BLaER1 (cell line): Measurements from ENCODE around the gene ARHGAP27.
A peak's percentile ranks its signal among the peaks of the same experiment; 100 is the strongest.

Experiments
- H3K27ac ChIP-seq: shearing (Covaris generic); formaldehyde crosslinking; 2 replicates; pipeline ENCODE4 v1.8.1; 2022
- H3K27me3 ChIP-seq: shearing (Covaris generic); formaldehyde crosslinking; 2 replicates; pipeline ENCODE4 v1.8.1; 2022
- H3K36me3 ChIP-seq: shearing (Covaris generic); formaldehyde crosslinking; 2 replicates; pipeline ENCODE4 v1.8.1; 2022
- H3K4me1 ChIP-seq: shearing (Covaris generic); formaldehyde crosslinking; 2 replicates; pipeline ENCODE4 v1.8.1; 2022
- H3K4me2 ChIP-seq: shearing (Covaris generic); formaldehyde crosslinking; 2 replicates; pipeline ENCODE4 v1.8.1; 2022
- H3K4me3 ChIP-seq: shearing (Covaris generic); formaldehyde crosslinking; 2 replicates; pipeline ENCODE4 v1.8.1; 2022
- H3K9ac ChIP-seq: shearing (Covaris generic); formaldehyde crosslinking; 2 replicates; pipeline ENCODE4 v1.8.1; 2022
- H3K9me3 ChIP-seq: shearing (Covaris generic); formaldehyde crosslinking; 2 replicates; pipeline ENCODE4 v1.8.1; 2022
- H4K20me1 ChIP-seq: shearing (Covaris generic); formaldehyde crosslinking; 2 replicates; pipeline ENCODE4 v1.8.1; 2022
- Cebpa-rat ChIP-seq: shearing (Covaris generic); IDR thresholded peaks from 2 replicates; pipeline ENCODE4 v1.8.1; 2022

The ARHGAP27 gene

GRCh38 chr17:45393411-45393810, 39.3 kb downstream of the ARHGAP27 start:
- Histone ChIP-seq H3K4me1 (peaks cover 51% of the 10 kb centered on the region), H4K20me1 (peaks cover 10% of the 10 kb centered on the region), H3K9me3 (no peaks in the 10 kb centered on the region), H3K27me3 (no peaks in the 10 kb centered on the region), H3K36me3 (peaks cover 49% of the 10 kb centered on the region), H3K4me3 (no peak overlapping the region), H3K4me2 (no peak overlapping the region), H3K27ac (no peak overlapping the region), H3K9ac (no peak overlapping the region)
- TF ChIP-seq Cebpa-rat: no peak

GRCh38 chr17:45391918-45392317, 40.8 kb downstream of the ARHGAP27 start:
- no peaks in the 10 kb centered on the region for H3K27me3 ChIP-seq
- peaks cover 34% of the 10 kb centered on the region for H3K36me3 ChIP-seq
- no peak for TF ChIP-seq Cebpa-rat
- peak overlapping the region; percentile 60 for H3K4me2 ChIP-seq
- H3K4me1 ChIP-seq: peaks cover 53% of the 10 kb centered on the region
- peak overlapping the region; percentile 18; the same call in 1 of the 2 replicates for H3K9ac ChIP-seq
- H3K9me3 ChIP-seq: no peaks in the 10 kb centered on the region
- H4K20me1 ChIP-seq: peaks cover 10% of the 10 kb centered on the region
- no peak overlapping the region for H3K4me3 ChIP-seq
- H3K27ac ChIP-seq: no peak overlapping the region

GRCh38 chr17:45391291-45391690, 41.4 kb downstream of the ARHGAP27 start:
- H3K9ac ChIP-seq: 0 out of 2 replicates have a peak overlapping the region, but pooled peaks have one; percentile 19
- no peak for TF ChIP-seq Cebpa-rat
- no peaks in the 10 kb centered on the region for H3K27me3 ChIP-seq
- peak overlapping the region; percentile 60 for H3K4me2 ChIP-seq
- H3K27ac ChIP-seq: no peak overlapping the region
- peaks cover 59% of the 10 kb centered on the region for H3K4me1 ChIP-seq
- peaks cover 28% of the 10 kb centered on the region for H3K36me3 ChIP-seq
- H3K4me3 ChIP-seq: no peak overlapping the region
- H4K20me1 ChIP-seq: peaks cover 10% of the 10 kb centered on the region
- no peaks in the 10 kb centered on the region for H3K9me3 ChIP-seq

GRCh38 chr17:45389354-45389753, 43.3 kb downstream of the ARHGAP27 start:
- H3K9me3 ChIP-seq: no peaks in the 10 kb centered on the region
- peaks cover 10% of the 10 kb centered on the region for H3K36me3 ChIP-seq
- no peaks in the 10 kb centered on the region for H3K27me3 ChIP-seq
- peak overlapping the region; percentile 10; the same call in 1 of the 2 replicates for H3K4me2 ChIP-seq
- H3K9ac ChIP-seq: no peak overlapping the region
- H3K4me1 ChIP-seq: peaks cover 67% of the 10 kb centered on the region
- peaks cover 14% of the 10 kb centered on the region for H4K20me1 ChIP-seq
- H3K4me3 ChIP-seq: no peak overlapping the region
- TF ChIP-seq Cebpa-rat: no peak
- no peak overlapping the region for H3K27ac ChIP-seq

- Histone ChIP-seq H3K9ac (no peak overlapping the region), H4K20me1 (peaks cover 12% of the 10 kb centered on the region), H3K36me3 (peaks cover 4% of the 10 kb centered on the region; the same call in 1 of the 2 replicates), H3K4me1 (peaks cover 67% of the 10 kb centered on the region), H3K4me3 (no peak overlapping the region), H3K27ac (no peak overlapping the region), H3K9me3 (no peaks in the 10 kb centered on the region), H3K4me2 (peak overlapping the region; percentile 10; the same call in 1 of the 2 replicates), H3K27me3 (no peaks in the 10 kb centered on the region)
- TF ChIP-seq Cebpa-rat: no peak
These were observed 43.9 kb downstream of the ARHGAP27 start for GRCh38 chr17:45388604-45389325.

- H3K27ac ChIP-seq: no peak overlapping the region
- no peaks in the 10 kb centered on the region for H3K36me3 ChIP-seq
- no peak overlapping the region for H3K4me3 ChIP-seq
- H3K9me3 ChIP-seq: no peaks in the 10 kb centered on the region
- H3K4me2 ChIP-seq: no peak overlapping the region
- no peak for TF ChIP-seq Cebpa-rat
- peaks cover 75% of the 10 kb centered on the region for H3K4me1 ChIP-seq
- H4K20me1 ChIP-seq: peaks cover 12% of the 10 kb centered on the region
- no peak overlapping the region for H3K9ac ChIP-seq
- H3K27me3 ChIP-seq: no peaks in the 10 kb centered on the region
These were observed 44.9 kb downstream of the ARHGAP27 start for GRCh38 chr17:45387739-45388138.

GRCh38 chr17:45386178-45386577, 46.5 kb downstream of the ARHGAP27 start:
- Histone ChIP-seq H3K9ac (no peak overlapping the region), H3K27ac (no peak overlapping the region), H3K9me3 (no peaks in the 10 kb centered on the region), H3K4me3 (no peak overlapping the region), H3K4me1 (peaks cover 75% of the 10 kb centered on the region), H3K36me3 (no peaks in the 10 kb centered on the region), H4K20me1 (peaks cover 12% of the 10 kb centered on the region), H3K27me3 (no peaks in the 10 kb centered on the region), H3K4me2 (peak overlapping the region; percentile 87)
- no peak for TF ChIP-seq Cebpa-rat

GRCh38 chr17:45385331-45385997, 47.2 kb downstream of the ARHGAP27 start:
- Histone ChIP-seq H3K9me3 (no peaks in the 10 kb centered on the region), H3K27ac (no peak overlapping the region), H3K4me2 (peak overlapping the region; percentile 87), H3K9ac (no peak overlapping the region), H3K4me1 (peaks cover 77% of the 10 kb centered on the region), H4K20me1 (peaks cover 12% of the 10 kb centered on the region), H3K27me3 (no peaks in the 10 kb centered on the region), H3K4me3 (no peak overlapping the region), H3K36me3 (no peaks in the 10 kb centered on the region)
- TF ChIP-seq Cebpa-rat: no peak

GRCh38 chr17:45384789-45385262, 47.8 kb downstream of the ARHGAP27 start:
- H3K27me3 ChIP-seq: no peaks in the 10 kb centered on the region
- peaks cover 12% of the 10 kb centered on the region for H4K20me1 ChIP-seq
- H3K4me1 ChIP-seq: peaks cover 83% of the 10 kb centered on the region
- no peaks in the 10 kb centered on the region for H3K9me3 ChIP-seq
- peak overlapping the region; percentile 87 for H3K4me2 ChIP-seq
- no peak for TF ChIP-seq Cebpa-rat
- H3K36me3 ChIP-seq: no peaks in the 10 kb centered on the region
- 0 out of 2 replicates have a peak overlapping the region, but pooled peaks have one; percentile 8 for H3K9ac ChIP-seq
- H3K4me3 ChIP-seq: no peak overlapping the region
- no peak overlapping the region for H3K27ac ChIP-seq

- peaks cover 85% of the 10 kb centered on the region for H3K4me1 ChIP-seq
- no peaks in the 10 kb centered on the region for H3K27me3 ChIP-seq
- peaks cover 12% of the 10 kb centered on the region for H4K20me1 ChIP-seq
- peak overlapping the region; percentile 87 for H3K4me2 ChIP-seq
- no peak overlapping the region for H3K4me3 ChIP-seq
- H3K36me3 ChIP-seq: no peaks in the 10 kb centered on the region
- no peaks in the 10 kb centered on the region for H3K9me3 ChIP-seq
- no peak overlapping the region for H3K27ac ChIP-seq
- no peak for TF ChIP-seq Cebpa-rat
- H3K9ac ChIP-seq: no peak overlapping the region
These were observed 48.5 kb downstream of the ARHGAP27 start for GRCh38 chr17:45384047-45384788.
